ENCODE data around the gene TPGS2. TPM values are rescaled to one million over a fixed set of nuclear protein-coding genes. Genes with fewer than 3 reads are reported as not detected.

TPGS2 gene
- polyA plus RNA-seq, 3 donors, result 102 to 137 (median 116) TPM

- DNase-seq (ENCODE audit: extremely low read depth in 1 of 11, low read depth in 9 of 11, low spot score in 4 of 11), result peak in 1 of 11 donors; percentile 22
Observed at GRCh38 chr18:36759167-36759776, 69.5 kb downstream of the TPGS2 start.

- DNase-seq (ENCODE audit: extremely low read depth in 1 of 11, low read depth in 9 of 11, low spot score in 4 of 11), result no peak
Observed at GRCh38 chr18:36758623-36759022, 70.2 kb downstream of the TPGS2 start.

GRCh38 chr18:36757991-36758390 is 70.8 kb downstream of the TPGS2 start:
- no peak for DNase-seq (ENCODE audit: extremely low read depth in 1 of 11, low read depth in 9 of 11, low spot score in 4 of 11)

- DNase-seq (ENCODE audit: extremely low read depth in 1 of 11, low read depth in 9 of 11, low spot score in 4 of 11), result peak in 10 of 11 donors; percentile 16 to 59 (median 38)
Observed at GRCh38 chr18:36757081-36757480, 71.7 kb downstream of the TPGS2 start.

GRCh38 chr18:36756242-36756641 is 72.6 kb downstream of the TPGS2 start:
- DNase-seq (ENCODE audit: extremely low read depth in 1 of 11, low read depth in 9 of 11, low spot score in 4 of 11), result no peak

- no peak for DNase-seq (ENCODE audit: extremely low read depth in 1 of 11, low read depth in 9 of 11, low spot score in 4 of 11)
Observed at GRCh38 chr18:36752929-36753865, 75.6 kb downstream of the TPGS2 start.

GRCh38 chr18:36745219-36745975 is 83.4 kb downstream of the TPGS2 start:
- no peak for DNase-seq (ENCODE audit: extremely low read depth in 1 of 11, low read depth in 9 of 11, low spot score in 4 of 11)

- no peak for DNase-seq (ENCODE audit: extremely low read depth in 1 of 11, low read depth in 9 of 11, low spot score in 4 of 11)
Observed at GRCh38 chr18:36744261-36744876, 84.4 kb downstream of the TPGS2 start.

Other genes with a start within 250 kb of the TPGS2 start
- 10 to 100 TPM in 2 of 3 donors, 1 to 10 TPM in 1; 9.8 to 13.7 (median 10.7) TPM for gene KIAA1328, start 125 bp upstream of the TPGS2 start, polyA plus RNA-seq (ENCODE audit: insufficient read length in 3 of 3)

All from renal cortex interstitium (tissue), 11 donors.